Measurements from ENCODE around the gene ZNF584.
A peak's percentile ranks its signal among the peaks of the same experiment; 100 is the strongest.

GRCh38 chr19:58366585-58367430, 41.6 kb upstream of the ZNF584 start:
- TF ChIP-seq CTCF (IDR thresholded peaks at IDR 0.05; ENCODE audit: low read depth, low read length), result peak; percentile 13
- TF ChIP-seq, protein P1, sequence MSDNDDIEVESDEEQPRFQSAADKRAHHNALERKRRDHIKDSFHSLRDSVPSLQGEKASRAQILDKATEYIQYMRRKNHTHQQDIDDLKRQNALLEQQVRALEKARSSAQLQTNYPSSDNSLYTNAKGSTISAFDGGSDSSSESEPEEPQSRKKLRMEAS (IDR thresholded peaks at IDR 0.05; ENCODE audit: low read depth, low read length), result no peak

Data from NB4 (cell line).